PC-3 (cell line): ENCODE measurements around the gene ATP13A3. TPM values are rescaled to one million over a fixed set of nuclear protein-coding genes. Genes with fewer than 3 reads are reported as not detected.

Experiments used
- ATAC-seq: fragments of 200-7000 bp; cut with Tn5 transposase; 2 replicates; pipeline ENCODE4 v1.9.1; 2020; ENCODE audit warnings: mild to moderate bottlenecking, moderate library complexity
- BruUV-seq: library from RNA; stranded (reverse); fragments of 400-500 nt; replicated peaks from 2 replicates; lab custom pipeline; 2021; lab: Mats Ljungman, UMichigan
- CTCF ChIA-PET: fragments of 300-600 bp; sonication (Branson Sonifier 250); formaldehyde crosslinking; loops from one replicate; lab custom pipeline; 2022; ENCODE audit warnings: antibody characterized with exemption; lab: Charles Lee
- POLR2A ChIA-PET: fragments of 300-600 bp; sonication (Branson Sonifier 250); formaldehyde crosslinking; loops from one replicate; lab custom pipeline; 2022; ENCODE audit warnings: antibody characterized with exemption; ENCODE audit not compliant: unreplicated experiment; lab: Charles Lee
- DNase-seq: peaks from one replicate; pipeline ENCODE4 v3.0.0-alpha.2; 2015
- H2AFZ ChIP-seq: fragments of 300-600 bp; sonication (generic); 2 replicates; pipeline ENCODE4 v1.6.0; 2016; ENCODE audit warnings: antibody characterized with exemption, low read length
- H3F3A ChIP-seq: fragments of 300-600 bp; sonication (generic); one replicate; pipeline ENCODE4 v1.6.0; 2017; ENCODE audit warnings: antibody characterized with exemption, low read length, control low read depth, mild to moderate bottlenecking; ENCODE audit not compliant: unreplicated experiment
- H3K27ac ChIP-seq: fragments of 300-600 bp; sonication (generic); 2 replicates; pipeline ENCODE4 v1.5.1; 2016; ENCODE audit warnings: mild to moderate bottlenecking, low read length
- H3K27me3 ChIP-seq: fragments of 300-600 bp; sonication (generic); 2 replicates; pipeline ENCODE4 v1.6.1; 2016; ENCODE audit warnings: low read length, mixed read lengths
- H3K36me3 ChIP-seq: fragments of 300-600 bp; sonication (generic); 2 replicates; pipeline ENCODE4 v1.6.1; 2016; ENCODE audit warnings: low read depth, mixed run types, low read length, mixed read lengths
- H3K4me1 ChIP-seq: fragments of 300-600 bp; sonication (generic); 2 replicates; pipeline ENCODE4 v1.5.1; 2016; ENCODE audit warnings: low read length; ENCODE audit not compliant: insufficient read depth
- H3K4me2 ChIP-seq: fragments of 300-600 bp; sonication (generic); 2 replicates; pipeline ENCODE4 v1.6.0; 2016; ENCODE audit warnings: low read length
- H3K4me3 ChIP-seq: fragments of 300-600 bp; sonication (generic); 2 replicates; pipeline ENCODE4 v1.5.1; 2016; ENCODE audit warnings: mild to moderate bottlenecking, low read length, mixed read lengths
- H3K79me2 ChIP-seq: fragments of 300-600 bp; sonication (generic); 2 replicates; pipeline ENCODE4 v1.6.1; 2017; ENCODE audit warnings: low read length, mixed read lengths
- H3K9ac ChIP-seq: fragments of 300-600 bp; sonication (generic); 2 replicates; pipeline ENCODE4 v1.6.0; 2016; ENCODE audit warnings: mild to moderate bottlenecking, low read length
- H3K9me2 ChIP-seq: fragments of 300-600 bp; sonication (generic); replicated peaks from 2 replicates; pipeline ENCODE4 v1.6.1; 2016; ENCODE audit warnings: mixed run types, low read length, mixed read lengths
- H3K9me3 ChIP-seq: fragments of 300-600 bp; sonication (generic); 2 replicates; pipeline ENCODE4 v1.6.1; 2016; ENCODE audit warnings: low read length, mixed read lengths
- H4K20me1 ChIP-seq: fragments of 300-600 bp; sonication (generic); 2 replicates; pipeline ENCODE4 v1.6.1; 2016; ENCODE audit warnings: low read length, mixed read lengths
- CTCF ChIP-seq: fragments of 300-600 bp; sonication (generic); conservative IDR thresholded peaks from 2 replicates; pipeline ENCODE4 v1.5.1; 2017; ENCODE audit warnings: antibody characterized with exemption, low read depth, mild to moderate bottlenecking, low read length
- EZH2 ChIP-seq: fragments of 300-600 bp; sonication (generic); IDR thresholded peaks from one replicate; pipeline ENCODE4 v1.6.1; 2017; ENCODE audit warnings: antibody characterized with exemption, mild to moderate bottlenecking, low read length; ENCODE audit not compliant: unreplicated experiment
- EZH2phosphoT487 ChIP-seq: fragments of 300-600 bp; sonication (generic); IDR thresholded peaks from 2 replicates; pipeline ENCODE4 v1.6.1; 2018; ENCODE audit warnings: mild to moderate bottlenecking, antibody characterized with exemption, low read length, borderline replicate concordance
- intact Hi-C: fragments of 100-400 bp; cut with micrococcal nuclease; formaldehyde crosslinking; loops from 2 replicates; pipeline ENCODE4 v1.9.0; 2023
- total RNA-seq: library from RNA; depleted of rRNA; stranded (reverse); fragments of >200 nt; gene quantifications from 2 replicates; pipeline ENCODE4 v1.2.3, GENCODE V29; 2014

ATP13A3 gene
- total RNA-seq, 1 experiment from 2014 or later: 69.4 TPM

GRCh38 chr3:194399874-194400411 lies 86.9 kb downstream of the ATP13A3 start:
- no TSS peak for BruUV-seq
- Histone ChIP-seq H3K36me3 (0 out of 2 replicates have a peak, but pooled peaks cover 3% of the 10 kb centered on the region), H2AFZ (no peak overlapping the region), H3K27me3 (no peaks in the 10 kb centered on the region), H3K9me2 (no peaks in the 10 kb centered on the region), H3K9ac (no peak overlapping the region), H3K4me3 (no peak overlapping the region), H4K20me1 (no peaks in the 10 kb centered on the region), H3K27ac (no peak overlapping the region), H3K4me1 (no peaks in the 10 kb centered on the region), H3K79me2 (no peaks in the 10 kb centered on the region), H3K4me2 (no peak overlapping the region), H3F3A (no peaks in the 10 kb centered on the region), H3K9me3 (no peaks in the 10 kb centered on the region)
- intact Hi-C loops: no loop called here
- DNase-seq (no peak), ATAC-seq (no peak)
- TF ChIP-seq CTCF: no peak
- TF ChIP-seq EZH2: no peak
- TF ChIP-seq EZH2phosphoT487: no peak
- ChIA-PET CTCF (interaction anchor here (0.7 kb wide), 1 partner anchor 462 kb away, joined by 8 read pairs; no protein-coding TSS in a partner anchor), POLR2A (interaction anchor here (0.5 kb wide), 1 partner anchor 183 kb away, joined by 3 read pairs; no protein-coding TSS in a partner anchor)

- ATAC-seq (no peak), DNase-seq (no peak)
- Histone ChIP-seq H3K9me2 (no peaks in the 10 kb centered on the region), H3K4me1 (no peaks in the 10 kb centered on the region), H3K27ac (no peak within 1 kb of the TSS), H2AFZ (no peak within 1 kb of the TSS), H3K36me3 (0 out of 2 replicates have a peak, but pooled peaks cover 3% of the 10 kb centered on the region), H3K9ac (no peak within 1 kb of the TSS), H3K4me2 (no peak within 1 kb of the TSS), H3F3A (no peaks in the 10 kb centered on the region), H3K4me3 (no peak within 1 kb of the TSS), H3K79me2 (no peaks in the 10 kb centered on the region), H4K20me1 (no peaks in the 10 kb centered on the region), H3K27me3 (no peaks in the 10 kb centered on the region), H3K9me3 (no peaks in the 10 kb centered on the region)
- TF ChIP-seq EZH2phosphoT487: no peak
- TF ChIP-seq CTCF: no peak
- no peak for TF ChIP-seq EZH2
- intact Hi-C loops: no loop called here
- ChIA-PET POLR2A (no interaction called here), CTCF (interaction anchor here (0.7 kb wide), 1 partner anchor 463 kb away, joined by 8 read pairs; no protein-coding TSS in a partner anchor)
- no TSS peak for BruUV-seq
Measured at GRCh38 chr3:194399166-194399565, 87.6 kb downstream of the ATP13A3 start, which contains the start of gene GP5. TSS of gene GP5 (minus strand) at chr3:194399266. CDS start at chr3:194398282, 984 bp downstream.

GRCh38 chr3:194397757-194398312 lies 89.0 kb downstream of the ATP13A3 start:
- Histone ChIP-seq H3K9me3 (no peaks in the 10 kb centered on the region), H3K79me2 (no peaks in the 10 kb centered on the region), H3K9ac (no peak overlapping the region), H3K27me3 (no peaks in the 10 kb centered on the region), H3K36me3 (no peaks in the 10 kb centered on the region), H3K4me2 (no peak overlapping the region), H3K4me1 (no peaks in the 10 kb centered on the region), H3K9me2 (no peaks in the 10 kb centered on the region), H3K27ac (no peak overlapping the region), H3F3A (no peaks in the 10 kb centered on the region), H2AFZ (no peak overlapping the region), H4K20me1 (no peaks in the 10 kb centered on the region), H3K4me3 (no peak overlapping the region)
- no TSS peak for BruUV-seq
- DNase-seq: no peak
- intact Hi-C loops: no loop called here
- TF ChIP-seq EZH2 (no peak), EZH2phosphoT487 (no peak), CTCF (no peak)
- no peak for ATAC-seq
- POLR2A ChIA-PET: no interaction called here
- CTCF ChIA-PET: no interaction called here
